Vagina (tissue), 2 donors: ENCODE results near the gene ZNF530.

ENCODE experiments used
- CTCF ChIP-seq, 3 experiments: fragments of 450-650 bp in 2 of 3; fragments of 200-600 bp in 1 of 3; sonication (generic) in 1 of 3; IDR thresholded peaks; one replicate each; pipeline ENCODE4 v1.5.1; 2017 to 2019; ENCODE audit warnings: antibody characterized with exemption in 3 of 3, mild to moderate bottlenecking in 2 of 3, moderate library complexity in 2 of 3
- POLR2A ChIP-seq, 2 donors: fragments of 450-650 bp; IDR thresholded peaks; one replicate each; pipeline ENCODE4 v1.6.1; 2017; ENCODE audit warnings: antibody characterized with exemption in 2 of 2, mild to moderate bottlenecking in 2 of 2, moderate library complexity in 2 of 2

- no peak for TF ChIP-seq CTCF (IDR thresholded peaks at IDR 0.05)
- no peak for TF ChIP-seq POLR2A (IDR thresholded peaks at IDR 0.05)
These were observed 23.4 kb downstream of the ZNF530 start for GRCh38 chr19:57623091-57623490.
